H1 (cell line): ENCODE data around the gene KDM1A. TPM values are rescaled to one million over a fixed set of nuclear protein-coding genes. Genes with fewer than 3 reads are reported as not detected.

ENCODE experiments used
- CTCF ChIA-PET: fragments of 300-600 bp; sonication (Branson Sonifier 250); formaldehyde crosslinking; loops from one replicate; lab custom pipeline; 2021; ENCODE audit not compliant: partially characterized antibody; lab: Charles Lee
- POLR2A ChIA-PET: fragments of 300-600 bp; sonication (Branson Sonifier 250); formaldehyde crosslinking; loops from one replicate; lab custom pipeline; 2021; ENCODE audit warnings: inconsistent platforms; ENCODE audit not compliant: partially characterized antibody; lab: Charles Lee
- DNase-seq, 2 experiments: peaks; one replicate each; pipeline versions ENCODE4 v3.0.0 to v3.0.0-alpha.2; 2010 to 2022; ENCODE audit warnings: low spot score in 2 of 2, low read depth in 1 of 2, mixed read lengths in 1 of 2
- FAIRE-seq: peaks from 2 replicates; lab custom pipeline; 2011; peaks lifted over from hg19 to GRCh38; lab: Jason Lieb, UNC
- H2AFZ ChIP-seq: 2 replicates; pipeline ENCODE4 v1.8.1; 2012; ENCODE audit warnings: low read length, inconsistent platforms
- H2AK5ac ChIP-seq: 2 replicates; pipeline ENCODE4 v1.6.1; 2013; ENCODE audit warnings: low read depth, low read length
- H2BK120ac ChIP-seq: replicated peaks from 2 replicates; pipeline ENCODE3; 2013; ENCODE audit warnings: low read depth, low read length, inconsistent platforms
- H2BK12ac ChIP-seq: 2 replicates; pipeline ENCODE4 v1.6.1; 2013; ENCODE audit warnings: low read depth, low read length
- H2BK15ac ChIP-seq: 2 replicates; pipeline ENCODE4 v1.6.1; 2013; ENCODE audit warnings: low read length
- H2BK20ac ChIP-seq: 2 replicates; pipeline ENCODE4 v1.6.1; 2013; ENCODE audit warnings: low read length
- H2BK5ac ChIP-seq: 2 replicates; pipeline ENCODE4 v1.6.1; 2013; ENCODE audit warnings: low read depth, low read length
- H3K14ac ChIP-seq: 2 replicates; pipeline ENCODE4 v1.6.1; 2013; ENCODE audit warnings: inconsistent platforms; ENCODE audit not compliant: insufficient read length
- H3K18ac ChIP-seq: 2 replicates; pipeline ENCODE4 v1.6.1; 2013; ENCODE audit warnings: low read length; ENCODE audit errors: extremely low read depth
- H3K23ac ChIP-seq: 2 replicates; pipeline ENCODE4 v1.6.1; 2013; ENCODE audit warnings: inconsistent platforms; ENCODE audit not compliant: insufficient read length
- H3K23me2 ChIP-seq: 2 replicates; pipeline ENCODE4 v1.6.1; 2013; ENCODE audit warnings: low read depth, low read length
- H3K27ac ChIP-seq: 2 replicates; pipeline ENCODE4 v1.6.1; 2011; ENCODE audit warnings: low read depth, low read length, inconsistent platforms
- H3K27me3 ChIP-seq, 4 experiments: replicated peaks in 1 of 4; 1 replicate in 1 of 4; 2 replicates in 3 of 4; pipeline versions ENCODE4 v1.6.1 to v1.8.1; 2011 to 2013; ENCODE audit warnings: low read length in 3 of 4, mild to moderate bottlenecking in 3 of 4, inconsistent platforms in 2 of 4, mixed read lengths in 2 of 4, moderate library complexity in 1 of 4; ENCODE audit not compliant: control insufficient read depth in 3 of 4, insufficient read depth in 3 of 4; ENCODE audit errors: extremely low read depth in 1 of 4
- H3K36me3 ChIP-seq, 4 experiments: 2 replicates each; pipeline versions ENCODE4 v1.6.1 to v1.8.1; 2011 to 2013; ENCODE audit warnings: mild to moderate bottlenecking in 4 of 4, low read length in 3 of 4, moderate library complexity in 2 of 4, control low read depth in 1 of 4, inconsistent platforms in 1 of 4; ENCODE audit not compliant: insufficient read depth in 4 of 4, control insufficient read depth in 2 of 4
- H3K4ac ChIP-seq: replicated peaks from 2 replicates; pipeline ENCODE3; 2013; ENCODE audit warnings: low read length, low read depth, mixed read lengths, inconsistent platforms; ENCODE audit not compliant: insufficient read length
- H3K4me1 ChIP-seq, 4 experiments: replicated peaks in 1 of 4; 1 replicate in 1 of 4; 2 replicates in 3 of 4; pipeline versions ENCODE4 v1.6.1 to v1.8.1; 2011 to 2013; ENCODE audit warnings: low read length in 3 of 4, inconsistent platforms in 2 of 4, mixed read lengths in 1 of 4; ENCODE audit not compliant: insufficient read depth in 4 of 4, control insufficient read depth in 3 of 4
- H3K4me2 ChIP-seq, 2 experiments: 2 replicates each; pipeline versions ENCODE4 v1.6.1 to v1.8.1; 2011 to 2013; ENCODE audit warnings: low read depth in 2 of 2, low read length in 2 of 2, control low read depth in 1 of 2, inconsistent platforms in 1 of 2, mild to moderate bottlenecking in 1 of 2; ENCODE audit not compliant: insufficient read depth in 1 of 2
- H3K4me3 ChIP-seq, 4 experiments: fragments of 200-600, 300-600 bp in 1 of 4; sonication (generic), shearing (Covaris generic), sonication (Bioruptor Twin) in 1 of 4; 2 replicates each; pipeline versions ENCODE4 v1.5.1 to v1.8.1; 2011 to 2016; ENCODE audit warnings: low read length in 4 of 4, low read depth in 3 of 4, control low read depth in 2 of 4, inconsistent platforms in 2 of 4, mild to moderate bottlenecking in 2 of 4, mixed read lengths in 1 of 4, moderate library complexity in 1 of 4; ENCODE audit not compliant: insufficient read depth in 2 of 4; ENCODE audit errors: extremely low read depth in 1 of 4
- H3K56ac ChIP-seq: replicated peaks from 2 replicates; pipeline ENCODE3; 2013; ENCODE audit warnings: low read depth, mild to moderate bottlenecking, mixed read lengths, low read length, inconsistent platforms; ENCODE audit not compliant: insufficient read length
- H3K79me1 ChIP-seq: 2 replicates; pipeline ENCODE4 v1.6.1; 2013; ENCODE audit warnings: low read depth, low read length, control low read depth
- H3K79me2 ChIP-seq, 2 experiments: 2 replicates each; pipeline versions ENCODE4 v1.6.1 to v1.8.1; 2012 to 2013; ENCODE audit warnings: low read length in 2 of 2, mild to moderate bottlenecking in 2 of 2, inconsistent platforms in 1 of 2; ENCODE audit not compliant: insufficient read depth in 2 of 2, control insufficient read depth in 1 of 2
- H3K9ac ChIP-seq, 4 experiments: replicated peaks in 1 of 4; 1 replicate in 1 of 4; 2 replicates in 3 of 4; pipeline versions ENCODE4 v1.6.1 to v1.8.1; 2011 to 2013; ENCODE audit warnings: low read depth in 3 of 4, low read length in 3 of 4, control low read depth in 2 of 4, mild to moderate bottlenecking in 2 of 4, moderate library complexity in 2 of 4, inconsistent platforms in 1 of 4; ENCODE audit errors: extremely low read depth in 1 of 4
- H3K9me3 ChIP-seq, 2 experiments: 2 replicates each; pipeline versions ENCODE4 v1.6.1 to v1.8.1; 2012 to 2013; ENCODE audit warnings: mild to moderate bottlenecking in 2 of 2, moderate library complexity in 2 of 2, control low read depth in 1 of 2, inconsistent platforms in 1 of 2, low read depth in 1 of 2, low read length in 1 of 2, mixed read lengths in 1 of 2; ENCODE audit not compliant: insufficient read depth in 2 of 2
- H4K20me1 ChIP-seq, 2 experiments: replicated peaks in 1 of 2; 2 replicates each; pipeline versions ENCODE3 to v1.8.1; 2011 to 2013; ENCODE audit warnings: inconsistent platforms in 2 of 2, low read length in 2 of 2, mild to moderate bottlenecking in 1 of 2; ENCODE audit not compliant: insufficient read depth in 2 of 2, control insufficient read depth in 1 of 2
- H4K5ac ChIP-seq: 2 replicates; pipeline ENCODE4 v1.6.1; 2013; ENCODE audit warnings: low read length, low read depth, mixed read lengths, inconsistent platforms; ENCODE audit not compliant: insufficient read length
- H4K8ac ChIP-seq: 2 replicates; pipeline ENCODE4 v1.8.0; 2013; ENCODE audit warnings: mild to moderate bottlenecking, moderate library complexity, low read length, inconsistent platforms; ENCODE audit not compliant: insufficient read depth; ENCODE audit errors: extremely low read depth
- H4K91ac ChIP-seq: replicated peaks from 2 replicates; pipeline ENCODE3; 2013; ENCODE audit warnings: low read length, mixed read lengths, inconsistent platforms; ENCODE audit not compliant: insufficient read length
- BCL11A ChIP-seq, 2 experiments: IDR thresholded peaks; one replicate each; pipeline ENCODE4 v1.6.1; 2011; ENCODE audit warnings: low read depth in 2 of 2, low read length in 2 of 2, mild to moderate bottlenecking in 2 of 2
- CBX5 ChIP-seq: fragments of 300-800, 300-1000 bp; sonication (generic); IDR thresholded peaks from 2 replicates; pipeline ENCODE4 v1.7.1; 2016; ENCODE audit warnings: antibody characterized with exemption, low read length, low read depth
- CHD1 ChIP-seq: IDR thresholded peaks from 2 replicates; pipeline ENCODE4 v1.6.1; 2012; ENCODE audit warnings: low read depth, low read length, improper control_type of control experiment
- CHD2 ChIP-seq: IDR thresholded peaks from 2 replicates; pipeline ENCODE4 v1.6.1; 2012; ENCODE audit warnings: low read length, improper control_type of control experiment
- EGR1 ChIP-seq: IDR thresholded peaks from 2 replicates; pipeline ENCODE4 v1.6.1; 2011; ENCODE audit warnings: low read depth, low read length, borderline replicate concordance
- JUND ChIP-seq: IDR thresholded peaks from 2 replicates; pipeline ENCODE4 v1.6.1; 2011; ENCODE audit warnings: mild to moderate bottlenecking, improper control_type of control experiment, low read length
- KDM5A ChIP-seq: fragments of 200-600 bp; IDR thresholded peaks from 2 replicates; pipeline ENCODE4 v1.7.1; 2012; ENCODE audit warnings: mild to moderate bottlenecking, low read length, inconsistent platforms, mixed read lengths
- MAFK ChIP-seq: IDR thresholded peaks from 2 replicates; pipeline ENCODE4 v1.6.1; 2012; ENCODE audit warnings: low read depth, mild to moderate bottlenecking, improper control_type of control experiment, low read length
- RXRA ChIP-seq: IDR thresholded peaks from 2 replicates; pipeline ENCODE4 v1.6.1; 2011; ENCODE audit warnings: low read depth, mild to moderate bottlenecking, low read length, moderate library complexity; ENCODE audit not compliant: insufficient read depth
- YY1 ChIP-seq: IDR thresholded peaks from 2 replicates; pipeline ENCODE4 v1.6.1; 2011; ENCODE audit warnings: low read depth, mild to moderate bottlenecking, low read length
- polyA plus RNA-seq, 7 experiments: library from polyadenylated mRNA; depleted of rRNA in 3 of 7; stranded (reverse) in 5 of 7; unstranded in 2 of 7; fragments of >200 nt in 5 of 7; fragments of 200-250 nt in 2 of 7; gene quantifications; 1 replicate in 5 of 7; 2 replicates in 1 of 7; 4 replicates in 1 of 7; pipeline versions ENCODE4 v1.2.1 to v1.2.3, GENCODE V29; 2011 to 2013; ENCODE audit warnings: missing spikeins in 2 of 7, mixed read lengths in 2 of 7
- total RNA-seq: library from RNA; stranded (reverse); fragmentation: NEBNext Ultra II Directional; extraction: Animal tissue kit (Norgen Biotek cat#: 25700); gene quantifications from 2 replicates; pipeline ENCODE4 v1.2.1, GENCODE V29; 2021
- TF ChIP-seq, protein P1 (sequence below): IDR thresholded peaks from 2 replicates; pipeline ENCODE4 v1.6.1; 2012; ENCODE audit warnings: inconsistent platforms
- TF ChIP-seq, protein P2 (sequence below): IDR thresholded peaks from 2 replicates; pipeline ENCODE4 v1.6.1; 2011; ENCODE audit warnings: low read length, improper control_type of control experiment

KDM1A gene
- total and polyA plus RNA-seq, 2 of the 8 experiments (the other 6 are each of a cell fraction or from before 2014, with no cell fraction given), result 216 to 275 TPM

DNA sequence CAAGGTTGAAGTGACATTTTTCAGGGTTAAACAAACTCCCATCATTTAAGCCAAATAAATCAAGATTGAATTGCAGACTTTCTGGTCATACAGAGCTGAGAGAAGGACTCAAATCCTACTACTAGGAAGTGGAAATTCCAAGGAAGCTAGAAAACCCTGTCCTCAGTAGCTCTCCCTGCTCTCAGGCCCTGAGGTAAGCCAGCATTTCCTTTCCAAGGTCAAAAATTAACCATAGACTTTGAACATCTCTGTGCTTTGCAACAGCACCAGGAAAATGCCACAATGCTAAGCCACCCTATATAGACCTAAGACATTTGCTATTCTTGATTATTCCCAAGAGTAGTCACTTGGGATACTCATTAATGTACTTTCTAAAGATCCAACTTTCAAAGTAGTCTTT lies 104.3 kb downstream of the KDM1A start:
- H4K8ac ChIP-seq, result no peak overlapping the region
- no peak overlapping the region for H2AK5ac ChIP-seq
- no peak overlapping the region for H2BK15ac ChIP-seq
- H3K27ac ChIP-seq, result no peak overlapping the region
- H2BK5ac ChIP-seq, result no peak overlapping the region
- peaks cover 9% of the 10 kb centered on the region for H3K79me1 ChIP-seq
- no peak overlapping the region for H3K4me2 ChIP-seq
- no peak overlapping the region for H3K9ac ChIP-seq
- no peak overlapping the region for H2BK120ac ChIP-seq
- no peak overlapping the region for H3K4ac ChIP-seq
- H3K18ac ChIP-seq, result no peak overlapping the region
- no peak overlapping the region for H3K14ac ChIP-seq
- no peak overlapping the region for H3K23ac ChIP-seq
- no peak overlapping the region for H2BK20ac ChIP-seq
- no peaks in the 10 kb centered on the region for H3K23me2 ChIP-seq
- H3K36me3 ChIP-seq, result no peaks in the 10 kb centered on the region
- no peak overlapping the region for H4K5ac ChIP-seq
- no peaks in the 10 kb centered on the region for H3K9me3 ChIP-seq
- no peak overlapping the region for H3K4me3 ChIP-seq
- DNase-seq, result no peak
- H3K56ac ChIP-seq, result no peak overlapping the region
- H4K91ac ChIP-seq, result no peak overlapping the region
- ChIA-PET POLR2A (interaction anchor here (1.4 to 1.5 kb wide), 2 partner anchors 11 to 61 kb away, joined by 3 to 4 read pairs; no protein-coding TSS in a partner anchor), CTCF (interaction anchor here (0.6 to 1.1 kb wide), 2 partner anchors 56 to 458 kb away, joined by 3 to 4 read pairs; no protein-coding TSS in a partner anchor)
- FAIRE-seq, result no peak
- H4K20me1 ChIP-seq, result peaks cover 0 to 4% of the 10 kb centered on the region in 2 experiments
- H3K27me3 ChIP-seq, result no peaks in the 10 kb centered on the region
- H3K79me2 ChIP-seq, result peaks cover 0 to 89% of the 10 kb centered on the region in 2 experiments; a peak in 3 of 4 replicates
- TF ChIP-seq, protein P1, sequence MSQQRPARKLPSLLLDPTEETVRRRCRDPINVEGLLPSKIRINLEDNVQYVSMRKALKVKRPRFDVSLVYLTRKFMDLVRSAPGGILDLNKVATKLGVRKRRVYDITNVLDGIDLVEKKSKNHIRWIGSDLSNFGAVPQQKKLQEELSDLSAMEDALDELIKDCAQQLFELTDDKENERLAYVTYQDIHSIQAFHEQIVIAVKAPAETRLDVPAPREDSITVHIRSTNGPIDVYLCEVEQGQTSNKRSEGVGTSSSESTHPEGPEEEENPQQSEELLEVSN, result no peak
- no peak for TF ChIP-seq EGR1
- TF ChIP-seq YY1, result no peak
- TF ChIP-seq KDM5A, result no peak
- TF ChIP-seq MAFK, result no peak
- no peak for TF ChIP-seq CHD1
- no peak for TF ChIP-seq CBX5
- TF ChIP-seq, protein P2, sequence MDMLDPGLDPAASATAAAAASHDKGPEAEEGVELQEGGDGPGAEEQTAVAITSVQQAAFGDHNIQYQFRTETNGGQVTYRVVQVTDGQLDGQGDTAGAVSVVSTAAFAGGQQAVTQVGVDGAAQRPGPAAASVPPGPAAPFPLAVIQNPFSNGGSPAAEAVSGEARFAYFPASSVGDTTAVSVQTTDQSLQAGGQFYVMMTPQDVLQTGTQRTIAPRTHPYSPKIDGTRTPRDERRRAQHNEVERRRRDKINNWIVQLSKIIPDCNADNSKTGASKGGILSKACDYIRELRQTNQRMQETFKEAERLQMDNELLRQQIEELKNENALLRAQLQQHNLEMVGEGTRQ, result no peak
- TF ChIP-seq BCL11A (IDR thresholded peaks at IDR 0.05; ENCODE audit: low read depth in 2 of 2, low read length in 2 of 2), result no peak
- TF ChIP-seq RXRA, result no peak
- TF ChIP-seq JUND, result no peak
- no peak for TF ChIP-seq CHD2
- peaks cover 0 to 6% (median 0%) of the 10 kb centered on the region in 4 experiments; a peak in 4 of 7 replicates for H3K4me1 ChIP-seq
- no peak overlapping the region for H2AFZ ChIP-seq
- H2BK12ac ChIP-seq, result no peak overlapping the region
